Adrenal gland (tissue), 5 donors: Measurements from ENCODE around the gene CSK.

Experiments
- CTCF ChIP-seq, 6 experiments: fragments of 450-650 bp in 4 of 6; fragments of 200-600 bp in 2 of 6; sonication (generic) in 1 of 6; IDR thresholded peaks; 1 replicate in 5 of 6; 2 replicates in 1 of 6; pipeline versions ENCODE4 v1.5.1 to v1.8.0; 2016 to 2021; ENCODE audit warnings: antibody characterized with exemption in 6 of 6, mild to moderate bottlenecking in 2 of 6, moderate library complexity in 1 of 6
- POLR2A ChIP-seq, 2 donors: fragments of 450-650 bp; IDR thresholded peaks; one replicate each; pipeline ENCODE4 v1.6.1; 2017; ENCODE audit warnings: antibody characterized with exemption in 2 of 2, mild to moderate bottlenecking in 2 of 2, moderate library complexity in 1 of 2
- donor health status: DM: no; HTN: no; CAD: no.

GRCh38 chr15:74827614-74828013 lies 45.7 kb downstream of the CSK start:
- TF ChIP-seq CTCF (IDR thresholded peaks at IDR 0.05) = no peak
- no peak for TF ChIP-seq POLR2A (IDR thresholded peaks at IDR 0.05)
